GM19397 (cell line): ENCODE results near the gene EIF2B2.

Experiments used
- ATAC-seq: cut with Tn5 transposase; IDR thresholded peaks from one replicate; pipeline ENCODE4 v1.9.1; 2021; ENCODE audit warnings: mild to moderate bottlenecking, moderate library complexity; ENCODE audit not compliant: unreplicated experiment

The EIF2B2 gene

DNA sequence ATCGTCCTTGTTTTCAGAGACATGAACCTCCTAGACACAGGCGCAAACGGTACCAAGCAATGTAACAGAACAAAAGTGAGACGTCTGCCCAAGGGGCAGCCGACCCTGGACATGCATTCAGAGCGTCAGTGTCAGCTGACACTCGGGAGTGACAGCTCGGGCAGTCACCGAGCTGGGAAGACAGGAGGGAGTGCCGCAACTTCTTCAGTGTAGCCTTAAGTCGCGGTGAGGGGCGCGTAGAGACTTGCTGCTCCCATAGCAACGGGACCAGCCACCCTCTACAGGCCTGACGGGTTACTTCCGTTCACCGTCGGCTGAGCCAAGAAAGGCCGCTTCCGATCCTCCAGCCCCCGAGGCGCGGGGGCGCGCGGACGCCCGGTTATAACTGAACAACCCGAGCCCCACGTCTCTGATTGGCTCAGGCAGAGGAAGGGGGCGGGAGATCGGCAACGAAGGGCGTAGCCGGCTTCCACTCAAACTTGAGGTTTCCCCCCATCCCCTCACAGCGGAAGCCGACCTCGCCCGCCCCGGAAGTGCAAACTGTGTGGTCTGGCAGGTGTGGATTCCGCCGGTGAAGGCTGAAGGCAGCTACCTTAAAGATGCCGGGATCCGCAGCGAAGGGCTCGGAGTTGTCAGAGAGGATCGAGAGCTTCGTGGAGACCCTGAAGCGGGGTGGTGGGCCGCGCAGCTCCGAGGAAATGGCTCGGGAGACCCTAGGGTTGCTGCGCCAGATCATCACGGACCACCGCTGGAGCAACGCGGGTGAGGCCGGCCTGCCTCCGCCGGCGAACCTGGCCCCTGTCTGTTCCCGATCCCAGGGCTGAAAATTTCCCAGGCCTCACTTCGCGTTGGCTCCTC is at the start of gene EIF2B2:
Gene EIF2B2 (plus strand): TSS at position 530 of the 858 bp plus-strand sequence. CDS start 70 bp downstream, at position 600.
- ATAC-seq: peak; percentile 96

DNA sequence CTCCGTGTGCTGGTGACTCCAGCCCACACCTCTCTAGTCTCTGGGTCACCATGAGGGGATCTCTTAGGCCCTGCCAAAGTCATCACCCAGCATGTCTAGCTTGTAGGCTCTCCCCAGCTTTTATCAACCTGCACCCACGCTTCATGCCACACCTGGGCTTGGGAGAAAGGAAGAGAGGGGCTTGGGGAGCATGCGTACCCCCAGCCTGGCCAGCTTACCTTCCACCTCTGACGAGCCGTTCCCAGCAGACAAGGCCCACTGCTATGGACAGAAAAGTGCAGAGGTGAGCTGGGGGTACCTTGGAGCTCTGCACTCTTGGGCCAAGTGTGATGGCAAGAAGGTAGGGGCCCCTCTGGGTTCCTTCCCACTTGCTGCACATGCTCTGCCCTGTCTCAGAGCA is 49.0 kb upstream of the EIF2B2 start:
- ATAC-seq: no peak

DNA sequence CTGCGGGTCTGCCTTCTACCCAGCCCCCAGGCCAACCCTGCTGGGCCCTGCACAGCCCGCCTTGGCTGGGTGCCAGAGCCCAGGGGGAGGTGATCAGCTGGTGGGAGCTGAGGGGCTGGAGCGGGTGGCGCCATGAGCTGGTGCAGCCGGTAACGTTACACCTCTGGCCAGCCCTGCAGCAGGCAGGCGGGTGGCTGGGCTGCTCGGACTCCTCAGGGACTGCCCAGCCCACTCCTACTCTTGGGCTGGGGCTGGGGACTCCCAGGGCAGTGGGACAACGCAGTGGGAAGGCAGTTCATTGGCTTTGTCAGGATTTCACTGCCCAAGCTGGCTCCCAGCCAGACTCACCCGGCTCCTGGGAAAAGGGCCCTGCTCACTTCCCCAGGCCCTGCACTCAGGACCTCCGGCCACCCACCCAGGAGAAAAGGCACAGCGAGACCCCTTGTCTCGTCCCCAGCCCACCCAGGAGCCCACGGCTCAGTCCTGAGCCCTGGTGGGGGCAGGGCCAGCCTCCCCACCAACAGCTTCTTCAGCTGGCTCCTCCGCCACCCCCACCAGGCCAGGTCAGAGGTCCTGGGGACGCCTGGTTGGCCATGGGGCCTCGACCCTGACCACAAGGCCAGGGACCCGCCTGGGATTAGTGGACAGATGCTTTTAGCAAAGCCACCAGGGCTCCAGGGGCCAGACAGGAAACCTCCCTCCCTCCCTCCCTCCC is 48.3 kb upstream of the EIF2B2 start:
- no peak for ATAC-seq

DNA sequence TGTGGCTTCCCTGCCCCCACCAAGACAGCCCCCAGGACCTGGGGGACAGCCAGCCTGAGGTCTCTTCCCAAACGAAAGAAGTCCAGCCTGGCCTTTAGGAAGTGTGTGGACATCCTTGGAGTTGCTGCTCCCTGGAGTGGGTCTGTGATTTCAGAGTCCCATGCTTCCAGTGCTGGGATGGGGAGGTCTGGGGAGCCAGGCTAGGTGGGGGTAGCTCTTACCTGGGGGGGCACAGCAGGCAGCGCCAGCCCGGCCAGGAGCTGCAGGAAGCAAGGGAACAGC is 47.8 kb upstream of the EIF2B2 start:
- no peak for ATAC-seq

DNA sequence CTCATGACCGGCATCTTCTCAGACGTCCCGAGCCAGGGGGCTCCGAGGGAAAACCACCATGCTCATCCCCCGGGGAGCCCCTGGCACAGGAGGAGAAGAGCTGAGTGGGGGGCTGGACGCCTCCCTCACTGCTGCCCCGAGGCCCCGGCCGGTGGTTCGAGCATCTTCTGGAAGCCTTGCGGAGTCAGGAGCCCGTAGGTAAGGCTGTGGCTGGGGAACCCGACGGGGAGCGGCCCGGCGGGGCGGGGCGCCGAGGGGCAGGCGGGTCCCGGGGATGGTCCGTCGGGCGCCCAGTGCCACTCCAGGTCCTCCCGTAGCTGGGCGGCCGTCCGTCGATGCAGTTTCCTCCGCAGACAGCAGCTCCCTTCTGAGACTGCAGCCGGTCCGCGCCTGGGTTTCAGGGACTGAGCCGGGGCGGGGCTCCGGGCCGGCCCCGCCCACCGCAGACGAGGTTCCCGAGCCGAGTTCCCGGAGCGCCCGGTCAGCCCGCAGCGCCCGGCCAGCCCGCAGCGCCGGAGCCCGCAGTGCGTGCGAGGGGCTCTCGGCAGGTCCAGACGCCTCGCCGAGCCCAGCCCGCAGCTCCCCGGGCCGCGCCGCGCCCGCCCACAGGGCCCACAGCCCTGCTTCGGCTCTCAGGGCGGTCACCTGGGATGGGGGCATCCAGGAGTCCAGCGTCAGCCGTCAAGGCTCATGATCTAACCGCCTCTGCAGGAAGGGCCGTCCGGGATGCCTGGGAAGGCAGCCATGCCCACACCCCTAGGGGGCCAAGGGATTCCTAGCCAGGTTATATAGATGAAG is 47.3 kb upstream of the EIF2B2 start, which contains the start of gene PGF:
Gene PGF (minus strand): TSS at position 369 of the 798 bp plus-strand sequence. CDS start 355 bp downstream, at position 14.
- no peak for ATAC-seq

DNA sequence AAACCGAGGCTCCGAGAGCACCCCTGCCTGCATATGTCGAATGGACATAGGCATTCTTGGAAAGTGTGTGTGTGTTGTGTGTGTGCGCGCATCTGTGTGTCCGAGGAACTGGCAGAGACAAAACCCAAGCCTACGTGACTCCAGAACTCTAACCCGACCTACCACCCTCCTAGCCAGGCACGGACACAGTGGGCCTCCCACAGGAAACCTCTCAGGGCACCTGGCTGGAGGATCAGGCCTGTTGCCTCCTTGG is 46.8 kb upstream of the EIF2B2 start:
- no peak for ATAC-seq

DNA sequence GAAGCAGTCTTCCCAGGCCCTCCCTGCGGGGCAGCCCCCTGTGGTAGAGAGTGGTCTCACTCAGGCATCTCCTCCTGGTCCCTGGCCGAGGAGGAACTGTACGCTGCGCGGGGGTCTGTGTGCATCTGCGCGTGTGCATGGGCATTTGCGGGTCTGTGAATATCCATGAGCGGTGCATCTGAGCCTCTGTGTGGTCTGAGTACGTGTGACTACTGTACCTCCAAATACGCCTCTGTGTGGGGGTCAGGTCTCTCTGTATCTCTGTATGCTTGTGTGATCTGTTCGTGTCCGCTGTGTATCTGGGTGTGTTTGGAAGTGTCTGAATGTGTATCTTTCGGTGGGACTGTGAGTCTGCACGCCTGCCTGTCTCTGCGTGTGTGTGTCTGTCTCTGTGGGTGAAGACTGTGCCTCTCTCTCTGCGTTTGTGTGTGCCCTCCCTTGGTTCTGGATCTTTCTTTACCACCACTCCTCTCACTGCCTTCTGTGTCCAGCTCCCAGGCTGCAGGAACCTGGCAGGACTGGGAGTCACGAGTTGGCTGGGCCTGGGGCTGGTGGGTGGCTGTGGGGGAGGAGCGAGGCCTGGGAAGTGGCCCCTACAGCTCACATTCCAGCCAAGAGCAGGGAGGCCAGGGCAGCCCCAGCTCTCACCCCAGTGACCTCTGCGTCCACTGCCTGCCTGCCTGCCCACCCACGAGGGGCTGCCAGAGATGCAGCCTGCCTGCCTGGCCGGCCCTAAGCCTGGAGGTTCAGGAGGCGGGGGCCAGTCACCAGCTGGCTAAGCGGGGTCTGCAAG is 46.2 kb upstream of the EIF2B2 start:
- ATAC-seq: no peak

DNA sequence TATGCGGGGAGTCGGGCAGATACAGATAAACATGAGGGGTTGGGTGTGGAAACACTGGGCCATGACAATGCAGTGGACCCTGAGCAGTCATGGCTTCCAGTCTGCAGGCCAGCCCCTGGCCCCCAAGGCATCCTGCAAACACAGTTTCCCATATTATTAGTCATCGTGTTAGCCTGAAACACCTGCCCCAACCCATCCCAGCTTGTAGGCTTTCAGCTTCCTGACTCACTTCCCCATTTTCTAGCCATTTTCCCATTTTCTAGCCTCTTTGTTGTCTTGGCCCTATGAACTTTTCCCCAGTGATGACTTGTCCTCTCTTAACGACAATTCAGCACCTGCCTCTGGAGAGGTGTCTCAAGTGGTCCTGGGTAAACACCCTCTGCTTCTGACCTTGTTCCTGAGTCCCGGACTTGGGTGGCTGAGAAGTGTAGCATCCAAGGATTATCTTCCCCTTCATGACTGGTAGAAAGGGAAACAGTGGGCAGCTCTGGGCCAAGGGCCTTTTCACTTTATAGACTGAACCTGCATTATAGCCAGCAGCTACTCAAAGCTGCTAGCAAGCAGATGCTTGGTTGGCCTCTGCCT is 43.0 kb upstream of the EIF2B2 start:
- no peak for ATAC-seq

DNA sequence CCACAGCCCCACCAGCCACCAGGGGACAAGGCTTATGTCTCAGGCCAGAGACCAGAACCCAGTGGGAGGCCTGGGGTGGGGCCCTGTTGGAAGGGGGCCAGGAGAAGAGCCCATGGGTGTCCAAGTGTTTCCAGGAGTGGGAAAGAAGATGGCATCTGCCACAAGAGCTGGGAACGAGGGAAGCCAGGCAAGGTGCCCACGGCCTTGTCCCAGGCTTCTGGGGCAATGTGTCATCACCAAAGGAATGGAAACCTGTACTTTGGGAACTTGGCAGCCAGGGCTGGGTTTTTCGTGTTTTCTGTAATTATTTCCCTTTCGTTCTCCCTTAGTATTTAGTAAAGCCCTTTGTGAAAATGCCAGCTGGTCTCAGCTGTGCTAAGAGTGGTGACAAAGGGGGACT is 42.0 kb upstream of the EIF2B2 start:
- ATAC-seq: no peak

DNA sequence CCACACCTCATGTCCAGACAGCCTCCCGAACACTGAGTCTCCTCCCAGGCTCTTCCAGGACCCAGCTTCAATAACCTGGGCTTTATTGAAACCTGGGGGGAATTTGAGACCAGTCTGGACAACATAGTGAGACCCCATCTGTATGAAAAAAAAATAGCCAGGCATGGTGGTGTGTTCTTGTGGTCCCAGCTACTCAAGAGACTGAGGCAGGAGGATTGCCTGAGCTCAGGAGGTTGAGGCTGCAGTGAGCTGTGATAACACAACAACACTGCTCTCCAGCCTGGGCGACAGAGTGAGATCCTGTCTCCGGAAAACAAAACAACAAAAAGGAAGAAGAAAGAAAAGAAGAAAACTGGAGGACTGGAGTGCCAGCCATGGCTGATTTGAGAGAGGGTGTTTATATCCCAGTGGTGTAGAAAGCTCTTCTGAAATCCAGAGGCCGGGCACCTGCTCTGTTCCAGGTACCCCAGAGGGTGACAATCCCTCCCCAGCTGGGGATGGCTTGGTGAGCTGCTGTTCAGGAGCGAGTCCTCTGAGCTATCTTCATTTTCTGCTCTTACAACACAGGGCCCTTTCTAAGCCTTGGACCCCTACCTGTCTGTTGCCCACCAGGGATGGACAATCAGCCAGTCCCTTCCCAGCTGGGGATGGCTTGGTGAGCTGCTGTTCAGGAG is 41.3 kb upstream of the EIF2B2 start:
- ATAC-seq: no peak

DNA sequence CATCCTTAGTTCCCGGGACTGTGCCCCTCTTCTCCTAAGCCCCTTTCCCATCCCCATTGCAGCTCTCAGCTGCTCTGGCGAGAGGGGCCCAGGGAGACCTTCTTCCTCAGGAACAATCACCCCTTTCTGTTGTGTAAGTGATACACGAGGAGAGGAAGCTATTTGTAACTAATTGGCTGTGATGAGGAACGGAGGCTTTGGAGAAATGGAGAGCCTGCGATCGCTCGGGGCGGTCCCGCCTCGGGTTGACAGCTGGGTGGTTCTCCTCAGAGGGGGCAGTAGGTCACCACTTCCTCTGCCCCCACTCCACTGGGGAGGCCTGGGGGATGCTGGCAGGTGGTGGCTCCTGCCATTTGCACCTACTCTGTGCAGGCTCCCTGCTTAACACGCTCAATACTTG is 40.7 kb upstream of the EIF2B2 start:
- no peak for ATAC-seq

DNA sequence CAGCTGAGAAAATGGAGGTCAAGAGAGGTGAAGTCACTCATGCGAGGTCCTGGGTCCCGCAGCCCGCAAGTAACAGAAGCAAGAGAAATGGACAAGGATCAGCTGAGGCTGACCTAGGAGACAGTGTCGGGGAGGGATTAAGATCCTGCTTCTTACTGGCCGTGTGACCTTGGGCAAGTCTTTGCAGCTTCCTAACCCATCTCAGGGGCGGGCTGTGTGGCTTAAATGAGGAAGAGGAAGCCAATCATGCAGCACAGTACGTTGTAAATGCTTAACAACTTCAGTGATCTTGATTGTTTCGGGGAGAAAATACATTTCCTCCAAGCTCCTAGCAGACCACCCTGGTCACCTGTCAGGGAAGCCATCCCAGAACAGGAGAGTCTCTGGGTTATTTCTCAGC is 40.2 kb upstream of the EIF2B2 start:
- no peak for ATAC-seq

DNA sequence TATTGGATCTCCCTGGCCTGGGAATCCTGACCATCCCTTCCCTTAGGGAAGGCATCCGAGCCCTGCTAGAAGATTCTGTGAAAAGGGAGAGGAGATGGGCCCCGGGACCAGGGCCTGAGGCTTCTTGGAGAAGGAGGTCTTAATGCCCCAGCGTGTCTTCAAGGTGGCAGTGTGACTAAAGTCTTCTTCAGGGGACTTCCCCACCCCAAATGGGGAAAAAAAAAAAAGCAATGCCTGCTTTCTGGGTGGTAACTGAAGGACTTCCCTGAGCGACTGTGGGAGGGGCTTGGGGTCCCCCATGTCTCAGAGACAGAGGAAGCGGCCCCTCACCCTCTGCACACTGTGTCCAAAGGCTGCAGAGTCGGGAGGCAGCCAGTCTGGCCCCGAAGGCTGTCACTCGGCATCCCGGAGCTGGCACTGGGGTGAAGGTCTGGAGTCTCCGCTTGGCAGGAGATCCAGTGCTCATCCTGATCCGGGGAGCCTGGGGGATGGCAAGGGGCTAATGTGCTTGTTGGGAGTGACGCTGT is 39.5 kb upstream of the EIF2B2 start:
- no peak for ATAC-seq

DNA sequence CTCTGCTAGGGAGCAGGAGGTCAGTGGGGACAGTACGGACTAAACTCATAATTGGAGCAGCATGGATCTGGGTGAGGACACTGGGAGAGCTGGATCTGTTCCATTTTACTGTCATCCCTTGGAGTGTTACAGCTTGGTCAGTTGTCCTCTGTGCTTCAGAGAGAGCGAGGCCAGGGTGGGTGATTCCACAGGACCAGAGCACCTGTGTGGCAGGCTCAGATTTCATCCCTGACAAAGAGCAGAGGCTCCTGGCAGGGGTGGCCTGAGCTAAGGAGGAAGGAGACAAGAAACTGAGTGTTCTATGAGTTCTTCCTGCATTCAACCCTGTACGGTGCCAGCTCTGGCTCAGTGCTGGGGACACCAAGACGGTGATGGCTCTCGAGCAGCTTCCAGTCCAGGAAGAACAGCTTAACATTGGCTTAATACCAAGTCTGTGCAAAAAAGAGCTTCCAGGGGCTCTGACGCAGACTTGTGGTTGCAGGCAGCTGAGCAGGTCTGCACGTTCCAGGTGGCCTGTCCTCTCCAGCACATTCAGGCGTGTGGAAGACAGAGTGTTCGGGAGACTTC is 38.9 kb upstream of the EIF2B2 start:
- ATAC-seq: no peak

DNA sequence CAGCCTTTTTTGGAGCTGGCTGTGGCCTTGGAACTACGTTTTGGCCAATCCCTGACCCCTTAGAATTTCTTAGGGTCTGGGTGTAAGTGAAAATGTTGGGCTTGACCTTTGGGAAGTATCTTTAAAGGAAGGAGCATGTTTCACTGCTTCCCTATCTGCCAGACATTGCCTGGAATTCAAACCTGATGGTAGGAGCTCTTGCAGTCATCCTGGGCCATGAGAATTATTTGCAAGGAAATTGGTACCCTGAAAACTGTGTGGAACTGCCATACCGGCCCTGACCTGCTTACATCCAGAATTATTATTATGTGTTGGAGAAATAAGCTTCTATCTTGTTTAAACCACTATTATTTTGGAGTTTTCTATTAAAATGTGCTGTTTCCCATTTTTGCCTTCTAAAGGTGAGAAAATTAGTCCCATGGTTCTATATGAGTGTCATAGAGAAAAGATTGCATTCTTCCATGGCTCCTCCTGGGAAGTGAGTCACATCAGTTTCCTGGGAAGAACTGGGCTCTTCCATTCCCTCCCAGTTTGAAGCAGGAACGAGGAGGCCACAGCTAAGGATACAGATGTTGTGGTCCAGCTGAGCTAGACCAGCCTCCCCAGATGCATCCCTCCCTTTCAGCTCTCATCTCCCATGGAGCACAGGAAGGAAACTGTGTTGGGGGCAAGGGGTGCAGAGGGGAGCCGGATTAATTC is 37.8 kb upstream of the EIF2B2 start:
- no peak for ATAC-seq

DNA sequence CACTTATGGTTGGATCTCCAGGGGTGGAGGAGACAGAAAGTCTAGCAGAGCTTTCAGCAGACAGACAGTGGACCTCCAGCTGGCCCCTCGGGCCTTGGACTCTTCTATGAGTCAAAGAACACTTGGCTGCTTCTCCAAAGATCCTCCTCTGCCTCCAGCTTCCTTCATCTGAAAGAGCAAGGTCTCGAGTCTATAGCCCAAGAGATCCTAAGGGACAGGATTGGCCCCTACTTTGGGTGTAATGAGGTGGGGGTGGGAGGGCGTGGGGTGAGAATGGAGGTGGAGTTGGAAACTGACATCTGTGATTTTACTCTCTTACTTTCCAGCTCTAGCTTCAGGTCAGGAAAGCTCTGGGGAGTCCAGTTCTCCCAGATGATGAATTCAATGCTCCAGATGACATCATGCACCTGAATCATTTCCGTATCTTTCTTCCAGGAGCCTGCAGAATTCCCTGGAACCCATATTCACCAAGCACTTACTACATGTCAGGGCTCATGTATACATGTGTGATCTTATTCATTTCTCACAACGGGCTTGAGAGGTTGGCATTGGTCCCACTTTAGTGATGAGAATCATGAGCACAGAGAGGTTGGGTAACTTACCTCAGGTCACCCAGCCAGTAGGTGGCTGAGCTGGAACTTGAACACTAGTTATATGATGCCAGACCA is 37.1 kb upstream of the EIF2B2 start:
- ATAC-seq: no peak

DNA sequence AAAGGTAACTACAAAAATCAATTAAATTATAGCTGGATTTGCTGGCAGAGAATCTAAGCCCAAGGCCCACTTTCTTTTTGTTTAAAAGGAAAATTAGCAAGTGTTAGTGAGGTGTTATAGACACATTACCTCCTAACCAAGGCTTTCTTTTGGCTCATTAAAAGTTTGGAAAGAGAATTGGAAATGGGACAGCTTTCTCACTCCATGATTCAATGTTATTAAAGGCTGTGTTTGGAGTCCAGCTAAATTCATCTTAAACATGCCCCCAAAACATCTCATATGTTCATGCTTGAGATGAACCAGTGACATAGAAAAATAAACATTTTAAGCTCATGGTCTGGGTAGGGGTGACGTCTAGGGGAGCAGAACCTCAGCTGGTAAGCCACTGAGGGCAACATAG is 33.9 kb upstream of the EIF2B2 start:
- no peak for ATAC-seq

DNA sequence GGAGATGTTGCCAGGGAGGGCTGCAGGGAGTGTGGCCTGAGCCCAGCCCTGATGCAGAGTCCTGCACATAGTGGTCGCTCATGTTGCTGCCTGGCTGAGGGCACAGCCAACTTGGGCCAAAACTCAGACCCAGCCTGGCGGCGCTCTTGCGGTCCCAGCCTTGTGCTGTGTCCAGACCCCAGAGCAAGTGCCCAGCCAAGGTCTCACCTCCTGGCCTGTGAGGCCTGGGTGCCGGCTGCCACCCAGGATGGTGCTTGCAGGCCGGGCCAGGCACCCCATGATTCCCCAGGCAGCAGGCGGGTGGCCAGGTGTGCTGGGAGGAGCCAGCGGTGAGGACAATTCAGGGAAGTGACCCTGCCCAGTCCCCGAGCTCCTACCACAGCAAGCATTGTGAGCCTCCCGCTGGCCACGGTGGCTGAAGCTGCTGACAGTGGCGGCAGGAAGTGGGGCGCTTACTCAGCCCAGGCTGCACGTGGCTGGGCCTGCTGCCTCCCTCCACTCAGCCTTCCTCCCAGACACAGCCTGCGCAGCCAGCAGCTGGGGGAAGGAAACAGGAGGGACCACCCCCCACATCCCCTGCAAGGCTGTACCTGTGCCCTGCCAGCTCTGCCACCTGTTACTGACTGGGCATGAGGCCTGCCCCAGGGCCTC is 29.6 kb upstream of the EIF2B2 start:
- no peak for ATAC-seq
